ENCODE data around the gene PARD6B. TPM values are rescaled to one million over a fixed set of nuclear protein-coding genes. Genes with fewer than 3 reads are reported as not detected.

The PARD6B gene
- total and polyA plus RNA-seq, 2 donors (not counting 1 experiment from before 2014, with no cell fraction given) = 0.91 to 6.0 TPM

DNA sequence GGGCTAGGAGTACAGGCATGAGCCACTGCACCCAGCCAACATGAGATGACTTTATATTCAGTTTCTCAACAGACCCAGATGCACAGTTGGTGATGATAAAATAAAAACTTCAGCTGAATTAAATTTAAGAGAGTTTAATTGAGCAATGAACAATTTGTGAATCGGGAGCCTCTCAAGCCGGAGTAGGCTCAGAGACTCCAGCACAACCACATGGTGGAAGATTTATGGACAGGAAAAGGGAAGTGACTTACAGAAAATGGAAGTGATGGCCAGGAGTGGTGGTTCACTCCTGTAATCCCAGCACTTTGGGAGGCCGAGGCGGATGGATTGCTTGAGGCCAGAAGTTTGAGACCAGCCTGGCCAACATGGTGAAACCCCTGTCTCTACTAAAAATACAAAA lies 53.1 kb downstream of the PARD6B start:
- 69% methylated on average over 4 of the region's 4 CpGs for WGBS (ENCODE audit: insufficient coverage)
- ATAC-seq (ENCODE audit: low read depth) (no peak), DNase-seq (no peak)
- no peak overlapping the region for H3K9ac ChIP-seq (ENCODE audit: low read length)
- H3K4me3 ChIP-seq (ENCODE audit: control extremely low read depth in 1 of 5, extremely low read depth in 1 of 5, insufficient read depth in 1 of 5, low read depth in 2 of 5, low read length in 4 of 5) = no peak overlapping the region
- H4K20me1 ChIP-seq (ENCODE audit: control insufficient read depth, insufficient read depth, low read length, poor library complexity, severe bottlenecking) = no peaks in the 10 kb centered on the region
- ChIA-PET CTCF (interaction anchor here (1.1 kb wide), 1 partner anchor 9 kb away, joined by 3 read pairs; no protein-coding TSS in a partner anchor), POLR2A (no interaction called here)
- H3K27me3 Mint-ChIP-seq = peaks cover 15% of the 10 kb centered on the region
- no peak overlapping the region for H3K27ac Mint-ChIP-seq
- H3K36me3 ChIP-seq (replicated peaks in 1 of 2; ENCODE audit: control extremely low read depth in 1 of 2, control insufficient read depth in 1 of 2, extremely low read depth in 1 of 2, insufficient read depth in 2 of 2, low read length in 1 of 2) = no peaks in the 10 kb centered on the region
- no peaks in the 10 kb centered on the region for H3K4me1 ChIP-seq (ENCODE audit: control insufficient read depth in 2 of 2, insufficient read depth in 2 of 2, low read length in 2 of 2)
- H2AFZ ChIP-seq (ENCODE audit: insufficient read depth, low read depth, low read length, poor library complexity, severe bottlenecking) = no peak overlapping the region
- H3K4me2 ChIP-seq (replicated peaks; ENCODE audit: low read depth, low read length, poor library complexity, severe bottlenecking) = no peak overlapping the region
- H3K27ac ChIP-seq (ENCODE audit: low read length in 2 of 2) = no peak overlapping the region
- no peaks in the 10 kb centered on the region for H3K4me1 Mint-ChIP-seq
- TF ChIP-seq CTCF (IDR thresholded peaks at IDR 0.05) (no peak), EZH2 (IDR thresholded peaks at IDR 0.05; ENCODE audit: borderline replicate concordance, insufficient read depth, low read depth, low read length, poor library complexity, severe bottlenecking) (no peak)
- no peaks in the 10 kb centered on the region for H3K27me3 ChIP-seq (replicated peaks in 1 of 4; ENCODE audit: control extremely low read depth in 1 of 4, control insufficient read depth in 3 of 4, insufficient read depth in 4 of 4, low read length in 3 of 4)
- H3K79me2 ChIP-seq (ENCODE audit: control insufficient read depth, insufficient read depth, low read length) = no peaks in the 10 kb centered on the region
- no peaks in the 10 kb centered on the region for H3K9me3 Mint-ChIP-seq (ENCODE audit: insufficient read depth)
- H3K4me3 Mint-ChIP-seq = no peak overlapping the region
- no peaks in the 10 kb centered on the region for H3K9me3 ChIP-seq (ENCODE audit: control extremely low read depth in 1 of 3, control insufficient read depth in 2 of 3, insufficient read depth in 1 of 3, low read length in 2 of 3)
- intact Hi-C loops (cut with micrococcal nuclease) = no loop called here

- peaks cover 9% of the 10 kb centered on the region for H3K4me1 Mint-ChIP-seq
- WGBS (ENCODE audit: insufficient coverage) = 100% methylated on average over 5 of the region's 9 CpGs
- no peaks in the 10 kb centered on the region for H3K79me2 ChIP-seq (ENCODE audit: control insufficient read depth, insufficient read depth, low read length)
- peaks cover 9 to 13% of the 10 kb centered on the region in 2 donors for H3K4me1 ChIP-seq (ENCODE audit: control insufficient read depth in 2 of 2, insufficient read depth in 2 of 2, low read length in 2 of 2)
- no peak overlapping the region for H3K4me3 ChIP-seq (ENCODE audit: control extremely low read depth in 1 of 5, extremely low read depth in 1 of 5, insufficient read depth in 1 of 5, low read depth in 2 of 5, low read length in 4 of 5)
- H3K27ac ChIP-seq (ENCODE audit: low read length in 2 of 2) = no peak overlapping the region
- no peak overlapping the region for H3K27ac Mint-ChIP-seq
- no peaks in the 10 kb centered on the region for H3K36me3 ChIP-seq (replicated peaks in 1 of 2; ENCODE audit: control extremely low read depth in 1 of 2, control insufficient read depth in 1 of 2, extremely low read depth in 1 of 2, insufficient read depth in 2 of 2, low read length in 1 of 2)
- TF ChIP-seq CTCF (IDR thresholded peaks at IDR 0.05) = no peak
- no peak for TF ChIP-seq EZH2 (IDR thresholded peaks at IDR 0.05; ENCODE audit: borderline replicate concordance, insufficient read depth, low read depth, low read length, poor library complexity, severe bottlenecking)
- no peak overlapping the region for H3K9ac ChIP-seq (ENCODE audit: low read length)
- no peak for ATAC-seq (ENCODE audit: low read depth)
- H3K9me3 ChIP-seq (ENCODE audit: control extremely low read depth in 1 of 3, control insufficient read depth in 2 of 3, insufficient read depth in 1 of 3, low read length in 2 of 3) = no peaks in the 10 kb centered on the region
- POLR2A ChIA-PET = interaction anchor here (0.6 kb wide), 1 partner anchor 77 kb away, joined by 4 read pairs; no protein-coding TSS in a partner anchor
- no peaks in the 10 kb centered on the region for H3K27me3 ChIP-seq (replicated peaks in 1 of 4; ENCODE audit: control extremely low read depth in 1 of 4, control insufficient read depth in 3 of 4, insufficient read depth in 4 of 4, low read length in 3 of 4)
- DNase-seq = no peak
- H3K4me2 ChIP-seq (replicated peaks; ENCODE audit: low read depth, low read length, poor library complexity, severe bottlenecking) = no peak overlapping the region
- CTCF ChIA-PET = no interaction called here
- H3K4me3 Mint-ChIP-seq = no peak overlapping the region
- no peaks in the 10 kb centered on the region for H3K9me3 Mint-ChIP-seq (ENCODE audit: insufficient read depth)
- no peaks in the 10 kb centered on the region for H4K20me1 ChIP-seq (ENCODE audit: control insufficient read depth, insufficient read depth, low read length, poor library complexity, severe bottlenecking)
- H2AFZ ChIP-seq (ENCODE audit: insufficient read depth, low read depth, low read length, poor library complexity, severe bottlenecking) = no peak overlapping the region
- H3K27me3 Mint-ChIP-seq = peaks cover 2% of the 10 kb centered on the region
- intact Hi-C loops (cut with micrococcal nuclease) = no loop called here
These were observed 55.3 kb downstream of the PARD6B start for GRCh38 chr20:50786703-50787102.
